Glomerular endothelial cell (primary cell): ENCODE data around the gene SPTBN2. TPM values are rescaled to one million over a fixed set of nuclear protein-coding genes. Genes with fewer than 3 reads are reported as not detected.
"Not testable (repeated sequence)": the region's sequence is repeated elsewhere in the genome, so short reads cannot be mapped to it uniquely, and the experiment has no call there.

Source experiments
- DNase-seq: peaks from one replicate; pipeline ENCODE4 v3.0.0-alpha.2; 2011; ENCODE audit warnings: low read depth, low spot score; ENCODE audit errors: extremely low read depth
- total RNA-seq: library from RNA; depleted of rRNA; stranded (reverse); fragments of >200 nt; gene quantifications from 2 replicates; pipeline ENCODE4 v1.2.3, GENCODE V29; 2015

The SPTBN2 gene
- total RNA-seq, 1 donor from 2014 or later: 47.7 TPM

GRCh38 chr11:66725114-66725513, 3.9 kb downstream of the SPTBN2 start:
- DNase-seq: no peak

- DNase-seq: not testable (repeated sequence)
Measured at GRCh38 chr11:66724167-66724566, 4.8 kb downstream of the SPTBN2 start.

GRCh38 chr11:66723693-66724092, 5.3 kb downstream of the SPTBN2 start:
- no peak for DNase-seq

GRCh38 chr11:66722745-66723651, 6.0 kb downstream of the SPTBN2 start:
- DNase-seq: no peak

GRCh38 chr11:66721939-66722338, 7.1 kb downstream of the SPTBN2 start:
- DNase-seq: no peak

GRCh38 chr11:66720899-66721470, 8.0 kb downstream of the SPTBN2 start:
- DNase-seq: no peak

GRCh38 chr11:66720223-66720898, 8.7 kb downstream of the SPTBN2 start:
- peak; percentile 25 for DNase-seq

- DNase-seq: no peak
Measured at GRCh38 chr11:66719111-66719872, 9.7 kb downstream of the SPTBN2 start.

GRCh38 chr11:66718320-66718971, 10.6 kb downstream of the SPTBN2 start:
- DNase-seq: no peak

GRCh38 chr11:66717925-66718319, 11.1 kb downstream of the SPTBN2 start:
- no peak for DNase-seq

GRCh38 chr11:66716996-66717395, 12.0 kb downstream of the SPTBN2 start:
- DNase-seq: no peak

- no peak for DNase-seq
Measured at GRCh38 chr11:66715346-66716085, 13.5 kb downstream of the SPTBN2 start.

- DNase-seq: no peak
Measured at GRCh38 chr11:66713746-66714480, 15.1 kb downstream of the SPTBN2 start.

- DNase-seq: no peak
Measured at GRCh38 chr11:66710384-66710930, 18.6 kb downstream of the SPTBN2 start.

GRCh38 chr11:66708701-66709100, 20.3 kb downstream of the SPTBN2 start:
- no peak for DNase-seq

- DNase-seq: no peak
Measured at GRCh38 chr11:66708094-66708493, 20.9 kb downstream of the SPTBN2 start.

- no peak for DNase-seq
Measured at GRCh38 chr11:66707486-66707885, 21.5 kb downstream of the SPTBN2 start.

- DNase-seq: no peak
Measured at GRCh38 chr11:66706989-66707388, 22.0 kb downstream of the SPTBN2 start.
